ENCODE results near the gene MIEF1.

MIEF1 gene

GRCh38 chr22:39466228-39467006 is 35.7 kb upstream of the MIEF1 start:
- CTCF ChIA-PET: no interaction called here
- no peak for TF ChIP-seq CTCF (conservative IDR thresholded peaks at IDR 0.05; ENCODE audit: low read depth)
- DNase-seq (ENCODE audit: low spot score): no peak
- no peak overlapping the region for H3K27ac ChIP-seq
- POLR2A ChIA-PET (ENCODE audit: low non-redundant PET): no interaction called here

GRCh38 chr22:39467390-39467895 is 34.6 kb upstream of the MIEF1 start:
- no peak for TF ChIP-seq CTCF (conservative IDR thresholded peaks at IDR 0.05; ENCODE audit: low read depth)
- ChIA-PET CTCF (no interaction called here), POLR2A (ENCODE audit: low non-redundant PET) (no interaction called here)
- DNase-seq (ENCODE audit: low spot score): no peak
- no peak overlapping the region for H3K27ac ChIP-seq

GRCh38 chr22:39468487-39469325 is 33.4 kb upstream of the MIEF1 start:
- ChIA-PET CTCF (no interaction called here), POLR2A (ENCODE audit: low non-redundant PET) (no interaction called here)
- DNase-seq (ENCODE audit: low spot score): no peak
- TF ChIP-seq CTCF (conservative IDR thresholded peaks at IDR 0.05; ENCODE audit: low read depth): no peak
- no peak overlapping the region for H3K27ac ChIP-seq

GRCh38 chr22:39469326-39469680 is 32.8 kb upstream of the MIEF1 start:
- CTCF ChIA-PET: no interaction called here
- no peak overlapping the region for H3K27ac ChIP-seq
- no peak for TF ChIP-seq CTCF (conservative IDR thresholded peaks at IDR 0.05; ENCODE audit: low read depth)
- POLR2A ChIA-PET (ENCODE audit: low non-redundant PET): no interaction called here
- no peak for DNase-seq (ENCODE audit: low spot score)

- POLR2A ChIA-PET (ENCODE audit: low non-redundant PET): no interaction called here
- H3K27ac ChIP-seq: no peak overlapping the region
- no peak for TF ChIP-seq CTCF (conservative IDR thresholded peaks at IDR 0.05; ENCODE audit: low read depth)
- CTCF ChIA-PET: no interaction called here
- DNase-seq (ENCODE audit: low spot score): no peak
Measured at GRCh38 chr22:39469681-39470450, 32.2 kb upstream of the MIEF1 start.
